Fibroblast of lung (primary cell): ENCODE measurements around the gene FMN1.

Experiments
- EZH2 ChIP-seq: IDR thresholded peaks from 2 replicates; pipeline ENCODE4 v1.5.1; 2012; ENCODE audit warnings: low read length, control low read depth, mild to moderate bottlenecking; ENCODE audit errors: missing control alignments
- TF ChIP-seq, protein P1 (sequence below), 2 donors: IDR thresholded peaks in 1 of 2; conservative IDR thresholded peaks in 1 of 2; 1 replicate in 1 of 2; 2 replicates in 1 of 2; pipeline ENCODE4 v1.5.1; 2011 to 2012; ENCODE audit warnings: low read length in 2 of 2, control low read depth in 1 of 2, inconsistent platforms in 1 of 2, low read depth in 1 of 2, mild to moderate bottlenecking in 1 of 2

DNA sequence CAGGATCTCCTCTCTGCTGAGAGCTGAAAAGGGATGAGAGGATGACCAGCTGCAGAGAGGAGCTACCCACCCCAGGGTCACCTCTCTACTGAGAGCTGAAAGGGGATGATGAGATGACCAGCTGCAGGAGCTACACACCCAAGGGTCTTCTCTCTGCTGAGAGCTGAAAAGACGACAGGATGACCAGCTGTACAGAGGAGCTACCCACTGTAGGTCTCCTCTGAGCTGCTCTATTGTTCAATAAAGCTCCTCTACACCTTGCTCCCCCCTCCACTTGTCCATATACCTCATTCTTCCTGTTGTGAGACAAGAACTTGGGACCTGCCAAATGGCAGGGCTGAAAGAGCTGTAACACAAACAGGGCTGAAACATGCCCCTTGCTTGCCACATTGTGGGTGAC lies 149.9 kb downstream of the FMN1 start:
- TF ChIP-seq, protein P1, sequence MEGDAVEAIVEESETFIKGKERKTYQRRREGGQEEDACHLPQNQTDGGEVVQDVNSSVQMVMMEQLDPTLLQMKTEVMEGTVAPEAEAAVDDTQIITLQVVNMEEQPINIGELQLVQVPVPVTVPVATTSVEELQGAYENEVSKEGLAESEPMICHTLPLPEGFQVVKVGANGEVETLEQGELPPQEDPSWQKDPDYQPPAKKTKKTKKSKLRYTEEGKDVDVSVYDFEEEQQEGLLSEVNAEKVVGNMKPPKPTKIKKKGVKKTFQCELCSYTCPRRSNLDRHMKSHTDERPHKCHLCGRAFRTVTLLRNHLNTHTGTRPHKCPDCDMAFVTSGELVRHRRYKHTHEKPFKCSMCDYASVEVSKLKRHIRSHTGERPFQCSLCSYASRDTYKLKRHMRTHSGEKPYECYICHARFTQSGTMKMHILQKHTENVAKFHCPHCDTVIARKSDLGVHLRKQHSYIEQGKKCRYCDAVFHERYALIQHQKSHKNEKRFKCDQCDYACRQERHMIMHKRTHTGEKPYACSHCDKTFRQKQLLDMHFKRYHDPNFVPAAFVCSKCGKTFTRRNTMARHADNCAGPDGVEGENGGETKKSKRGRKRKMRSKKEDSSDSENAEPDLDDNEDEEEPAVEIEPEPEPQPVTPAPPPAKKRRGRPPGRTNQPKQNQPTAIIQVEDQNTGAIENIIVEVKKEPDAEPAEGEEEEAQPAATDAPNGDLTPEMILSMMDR (conservative IDR thresholded peaks at IDR 0.05 in 1 of 2, IDR thresholded peaks at IDR 0.05 in 1 of 2; ENCODE audit: low read depth in 1 of 2, low read length in 2 of 2): no peak
- no peak for TF ChIP-seq EZH2
